MM.1S (cell line): ENCODE results near the gene COG8.

Experiments used
- EZH2 ChIP-seq: fragments of 300-600 bp; sonication (generic); optimal IDR thresholded peaks from 2 replicates; pipeline ENCODE3; 2017; ENCODE audit warnings: low read depth, mild to moderate bottlenecking, antibody characterized with exemption, low read length, mixed read lengths
- TF ChIP-seq, protein P1 (sequence below): fragments of 300-600 bp; sonication (generic); IDR thresholded peaks from 2 replicates; pipeline ENCODE4 v1.5.1; 2016; ENCODE audit warnings: antibody characterized with exemption, low read length, mixed read lengths

DNA sequence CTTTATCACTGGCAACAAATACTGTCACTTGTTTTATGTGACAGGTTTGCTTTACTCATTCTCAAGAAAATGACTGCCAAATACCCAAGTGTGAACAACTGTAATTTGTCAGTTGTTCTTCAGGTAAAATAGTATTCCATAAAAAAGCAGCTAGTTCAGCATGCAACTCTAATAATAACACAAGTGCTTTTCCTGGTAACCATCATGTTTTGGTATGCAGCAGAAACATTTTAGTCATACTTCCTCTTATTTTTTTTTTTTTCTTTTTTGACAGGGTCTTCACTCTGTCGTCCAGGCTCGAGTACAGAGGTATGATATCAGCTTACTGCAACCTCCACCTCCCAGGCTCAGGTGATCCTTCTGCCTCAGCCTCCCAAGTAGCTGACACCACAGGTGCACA, 41.9 kb upstream of the COG8 start:
- TF ChIP-seq, protein P1, sequence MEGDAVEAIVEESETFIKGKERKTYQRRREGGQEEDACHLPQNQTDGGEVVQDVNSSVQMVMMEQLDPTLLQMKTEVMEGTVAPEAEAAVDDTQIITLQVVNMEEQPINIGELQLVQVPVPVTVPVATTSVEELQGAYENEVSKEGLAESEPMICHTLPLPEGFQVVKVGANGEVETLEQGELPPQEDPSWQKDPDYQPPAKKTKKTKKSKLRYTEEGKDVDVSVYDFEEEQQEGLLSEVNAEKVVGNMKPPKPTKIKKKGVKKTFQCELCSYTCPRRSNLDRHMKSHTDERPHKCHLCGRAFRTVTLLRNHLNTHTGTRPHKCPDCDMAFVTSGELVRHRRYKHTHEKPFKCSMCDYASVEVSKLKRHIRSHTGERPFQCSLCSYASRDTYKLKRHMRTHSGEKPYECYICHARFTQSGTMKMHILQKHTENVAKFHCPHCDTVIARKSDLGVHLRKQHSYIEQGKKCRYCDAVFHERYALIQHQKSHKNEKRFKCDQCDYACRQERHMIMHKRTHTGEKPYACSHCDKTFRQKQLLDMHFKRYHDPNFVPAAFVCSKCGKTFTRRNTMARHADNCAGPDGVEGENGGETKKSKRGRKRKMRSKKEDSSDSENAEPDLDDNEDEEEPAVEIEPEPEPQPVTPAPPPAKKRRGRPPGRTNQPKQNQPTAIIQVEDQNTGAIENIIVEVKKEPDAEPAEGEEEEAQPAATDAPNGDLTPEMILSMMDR: no peak
- no peak for TF ChIP-seq EZH2
